ENCODE results near the gene CARD11. TPM values are rescaled to one million over a fixed set of nuclear protein-coding genes. Genes with fewer than 3 reads are reported as not detected.
"Not testable (repeated sequence)": the region's sequence is repeated elsewhere in the genome, so short reads cannot be mapped to it uniquely, and the experiment has no call there.

CARD11 gene
- total RNA-seq, 4 donors from 2014 or later, result 0.24 to 0.38 (median 0.29) TPM; not detected in 1

- no peak for TF ChIP-seq EP300 (IDR thresholded peaks at IDR 0.05)
- TF ChIP-seq POLR2AphosphoS5 (IDR thresholded peaks at IDR 0.05), result no peak
- no peak for TF ChIP-seq CTCF (IDR thresholded peaks at IDR 0.05)
- no peak for TF ChIP-seq POLR2A (IDR thresholded peaks at IDR 0.05)
- H3K4me1 ChIP-seq, result peaks cover 6% of the 10 kb centered on the region
- 82% methylated on average over 6 of the region's 15 CpGs for WGBS
- no peaks in the 10 kb centered on the region for H3K9me3 ChIP-seq
- DNase-seq (ENCODE audit: low spot score in 2 of 2), result no peak
- H3K36me3 ChIP-seq, result no peaks in the 10 kb centered on the region
- no peak overlapping the region for H3K27ac ChIP-seq
- peaks cover 65% of the 10 kb centered on the region for H3K27me3 ChIP-seq
- no peak overlapping the region for H3K4me3 ChIP-seq
These were observed 120.8 kb downstream of the CARD11 start for GRCh38 chr7:2922866-2923265.

GRCh38 chr7:2922348-2922691 lies 121.3 kb downstream of the CARD11 start:
- DNase-seq (ENCODE audit: low spot score in 2 of 2), result no peak
- Histone ChIP-seq H3K4me3 (no peak overlapping the region), H3K4me1 (peaks cover 6% of the 10 kb centered on the region), H3K27ac (no peak overlapping the region), H3K36me3 (no peaks in the 10 kb centered on the region), H3K9me3 (no peaks in the 10 kb centered on the region), H3K27me3 (peaks cover 66% of the 10 kb centered on the region)
- no peak for TF ChIP-seq POLR2AphosphoS5 (IDR thresholded peaks at IDR 0.05)
- 89% methylated on average over 5 of the region's 19 CpGs for WGBS

GRCh38 chr7:2921653-2922347 lies 121.9 kb downstream of the CARD11 start:
- no peak for DNase-seq (ENCODE audit: low spot score in 2 of 2)
- H3K27ac ChIP-seq, result no peak overlapping the region
- H3K4me3 ChIP-seq, result no peak overlapping the region
- TF ChIP-seq EP300 (IDR thresholded peaks at IDR 0.05) (no peak), CTCF (IDR thresholded peaks at IDR 0.05) (no peak), POLR2AphosphoS5 (IDR thresholded peaks at IDR 0.05) (no peak), POLR2A (IDR thresholded peaks at IDR 0.05) (no peak)
- no peaks in the 10 kb centered on the region for H3K9me3 ChIP-seq
- H3K27me3 ChIP-seq, result peaks cover 67% of the 10 kb centered on the region
- 35% methylated on average over 9 of the region's 13 CpGs for WGBS
- H3K36me3 ChIP-seq, result no peaks in the 10 kb centered on the region
- H3K4me1 ChIP-seq, result peaks cover 6% of the 10 kb centered on the region

GRCh38 chr7:2920956-2921652 lies 122.6 kb downstream of the CARD11 start:
- DNase-seq (ENCODE audit: low spot score in 2 of 2), result no peak
- Histone ChIP-seq H3K36me3 (no peaks in the 10 kb centered on the region), H3K27me3 (peaks cover 65% of the 10 kb centered on the region), H3K4me3 (no peak overlapping the region), H3K9me3 (no peaks in the 10 kb centered on the region), H3K27ac (no peak overlapping the region), H3K4me1 (peaks cover 6% of the 10 kb centered on the region)
- no peak for TF ChIP-seq EP300 (IDR thresholded peaks at IDR 0.05)
- no peak for TF ChIP-seq POLR2A (IDR thresholded peaks at IDR 0.05)
- no peak for TF ChIP-seq CTCF (IDR thresholded peaks at IDR 0.05)
- no peak for TF ChIP-seq POLR2AphosphoS5 (IDR thresholded peaks at IDR 0.05)
- WGBS, result 46% methylated on average over 17 of the region's 17 CpGs

GRCh38 chr7:2920480-2920879 lies 123.2 kb downstream of the CARD11 start:
- H3K27ac ChIP-seq, result not testable (repeated sequence)
- 74% methylated on average over 2 of the region's 2 CpGs for WGBS

GRCh38 chr7:2920041-2920440 lies 123.6 kb downstream of the CARD11 start:
- Histone ChIP-seq H3K27ac (no peak overlapping the region), H3K4me3 (no peak overlapping the region), H3K27me3 (peaks cover 72% of the 10 kb centered on the region), H3K36me3 (no peaks in the 10 kb centered on the region), H3K4me1 (peaks cover 6% of the 10 kb centered on the region), H3K9me3 (no peaks in the 10 kb centered on the region)
- no peak for DNase-seq (ENCODE audit: low spot score in 2 of 2)
- no peak for TF ChIP-seq POLR2A (IDR thresholded peaks at IDR 0.05)
- TF ChIP-seq EP300 (IDR thresholded peaks at IDR 0.05), result no peak
- TF ChIP-seq CTCF (IDR thresholded peaks at IDR 0.05), result no peak
- TF ChIP-seq POLR2AphosphoS5 (IDR thresholded peaks at IDR 0.05), result no peak
- 89% methylated on average over 4 of the region's 4 CpGs for WGBS

More at GRCh38 chr7:2920480-2920879, 123.2 kb downstream of the CARD11 start:
- not testable (repeated sequence) for DNase-seq (ENCODE audit: low spot score in 2 of 2); H3K9me3 ChIP-seq; H3K4me3 ChIP-seq; H3K4me1 ChIP-seq; H3K36me3 ChIP-seq
- H3K27me3 ChIP-seq, result peaks cover 71% of the 10 kb centered on the region

All from suprapubic skin (tissue), 4 donors.